Prostate gland (tissue), 2 donors: ENCODE measurements around the gene YWHAB.

ENCODE experiments used
- POLR2A ChIP-seq: fragments of 450-650 bp; IDR thresholded peaks from one replicate; pipeline ENCODE4 v1.6.1; 2016; ENCODE audit warnings: antibody characterized with exemption, mild to moderate bottlenecking
- TF ChIP-seq, protein P1 (sequence below), 4 experiments: fragments of 200-600 bp in 2 of 4; fragments of 450-650 bp in 2 of 4; sonication (generic) in 2 of 4; IDR thresholded peaks; 1 replicate in 3 of 4; 2 replicates in 1 of 4; pipeline ENCODE4 v1.5.1; 2016 to 2019; ENCODE audit warnings: antibody characterized with exemption in 4 of 4, mild to moderate bottlenecking in 2 of 4, moderate library complexity in 2 of 4

DNA sequence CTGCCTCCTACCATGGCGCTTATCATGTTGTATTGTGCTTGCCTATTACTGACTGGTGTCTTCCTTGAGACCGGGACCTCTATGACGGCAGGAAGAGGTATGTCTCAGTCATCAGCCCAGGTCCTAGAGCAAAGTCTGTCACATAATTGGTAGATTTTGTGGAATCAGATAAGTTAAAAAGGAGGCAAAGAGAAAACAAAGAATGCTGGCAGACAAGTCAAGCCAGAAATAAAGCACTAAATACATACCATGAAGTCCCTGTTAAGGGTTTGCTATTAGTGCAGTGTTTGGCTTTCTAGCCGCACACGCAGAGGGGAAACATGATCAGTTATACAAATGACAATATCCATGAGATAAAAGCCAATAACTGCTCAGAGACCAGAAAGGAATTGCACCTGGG lies 68.7 kb downstream of the YWHAB start:
- TF ChIP-seq, protein P1, sequence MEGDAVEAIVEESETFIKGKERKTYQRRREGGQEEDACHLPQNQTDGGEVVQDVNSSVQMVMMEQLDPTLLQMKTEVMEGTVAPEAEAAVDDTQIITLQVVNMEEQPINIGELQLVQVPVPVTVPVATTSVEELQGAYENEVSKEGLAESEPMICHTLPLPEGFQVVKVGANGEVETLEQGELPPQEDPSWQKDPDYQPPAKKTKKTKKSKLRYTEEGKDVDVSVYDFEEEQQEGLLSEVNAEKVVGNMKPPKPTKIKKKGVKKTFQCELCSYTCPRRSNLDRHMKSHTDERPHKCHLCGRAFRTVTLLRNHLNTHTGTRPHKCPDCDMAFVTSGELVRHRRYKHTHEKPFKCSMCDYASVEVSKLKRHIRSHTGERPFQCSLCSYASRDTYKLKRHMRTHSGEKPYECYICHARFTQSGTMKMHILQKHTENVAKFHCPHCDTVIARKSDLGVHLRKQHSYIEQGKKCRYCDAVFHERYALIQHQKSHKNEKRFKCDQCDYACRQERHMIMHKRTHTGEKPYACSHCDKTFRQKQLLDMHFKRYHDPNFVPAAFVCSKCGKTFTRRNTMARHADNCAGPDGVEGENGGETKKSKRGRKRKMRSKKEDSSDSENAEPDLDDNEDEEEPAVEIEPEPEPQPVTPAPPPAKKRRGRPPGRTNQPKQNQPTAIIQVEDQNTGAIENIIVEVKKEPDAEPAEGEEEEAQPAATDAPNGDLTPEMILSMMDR (IDR thresholded peaks at IDR 0.05): no peak
- no peak for TF ChIP-seq POLR2A
